ENCODE results near the gene KCNQ5.

The KCNQ5 gene

DNA sequence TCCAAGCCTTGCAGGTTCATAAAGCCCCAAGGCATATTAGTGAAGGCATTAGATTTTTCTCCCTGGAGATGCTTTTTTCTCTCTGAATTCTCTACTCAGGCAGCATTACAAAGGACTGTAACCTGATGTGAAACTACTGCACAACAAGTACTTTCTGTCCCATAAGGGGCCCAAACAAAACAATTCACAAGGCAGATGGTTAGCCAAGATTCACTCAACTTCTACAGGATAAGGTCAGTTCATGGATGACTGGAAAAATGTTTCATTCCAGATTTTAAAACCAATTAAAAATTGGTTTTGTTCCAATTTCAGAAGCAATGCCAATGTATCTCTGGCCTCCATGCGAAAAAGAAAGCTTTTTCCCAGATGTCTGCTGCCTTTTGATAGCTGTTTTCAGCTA, 421.6 kb downstream of the KCNQ5 start:
- Histone ChIP-seq H3K18ac (ENCODE audit: low read length) (no peak overlapping the region), H3K27ac (ENCODE audit: low read depth, low read length) (no peak overlapping the region), H2BK12ac (ENCODE audit: low read length) (no peak overlapping the region), H3K23ac (ENCODE audit: low read length) (no peak overlapping the region), H4K91ac (ENCODE audit: low read depth, low read length) (no peak overlapping the region), H3K14ac (ENCODE audit: low read length) (no peak overlapping the region), H3K4me1 (ENCODE audit: control insufficient read depth in 1 of 2, insufficient read depth in 2 of 2, low read length in 2 of 2) (no peaks in the 10 kb centered on the region), H2AFZ (ENCODE audit: insufficient read depth, low read length, poor library complexity) (no peak overlapping the region), H3K9me3 (ENCODE audit: insufficient read depth, low read depth, low read length) (no peaks in the 10 kb centered on the region), H3K9ac (ENCODE audit: low read length) (no peak overlapping the region), H3K27me3 (ENCODE audit: insufficient read depth, low read length) (no peaks in the 10 kb centered on the region), H2BK120ac (ENCODE audit: insufficient read depth, low read length, poor library complexity) (no peak overlapping the region), H3K4me2 (ENCODE audit: low read length) (no peak overlapping the region), H3K4ac (ENCODE audit: low read depth, low read length) (no peak overlapping the region), H2BK5ac (ENCODE audit: low read depth, low read length, poor library complexity) (no peak overlapping the region), H3K79me2 (ENCODE audit: control insufficient read depth, insufficient read depth, low read length, poor library complexity) (no peaks in the 10 kb centered on the region), H3K79me1 (ENCODE audit: low read length) (no peaks in the 10 kb centered on the region), H3K36me3 (ENCODE audit: control insufficient read depth in 1 of 2, insufficient read depth in 2 of 2, low read length in 2 of 2) (no peaks in the 10 kb centered on the region), H4K8ac (ENCODE audit: low read depth, low read length) (no peak overlapping the region), H2AK5ac (ENCODE audit: low read length) (no peak overlapping the region), H4K12ac (ENCODE audit: low read depth, low read length) (no peak overlapping the region), H3K4me3 (ENCODE audit: low read depth, low read length) (no peak overlapping the region)
- no CpG with 5 or more reads among the region's 1 CpG for WGBS (ENCODE audit: extremely low coverage, insufficient coverage, insufficient read length)
- no peak for DNase-seq

GRCh38 chr6:73045609-73046008, 423.7 kb downstream of the KCNQ5 start:
- Histone ChIP-seq H3K79me1 (ENCODE audit: low read length) (no peaks in the 10 kb centered on the region), H3K27ac (ENCODE audit: low read depth, low read length) (no peak overlapping the region), H2BK12ac (ENCODE audit: low read length) (no peak overlapping the region), H4K12ac (ENCODE audit: low read depth, low read length) (no peak overlapping the region), H2BK120ac (ENCODE audit: insufficient read depth, low read length, poor library complexity) (no peak overlapping the region), H3K14ac (ENCODE audit: low read length) (no peak overlapping the region), H3K4me2 (ENCODE audit: low read length) (no peak overlapping the region), H2BK5ac (ENCODE audit: low read depth, low read length, poor library complexity) (no peak overlapping the region), H3K18ac (ENCODE audit: low read length) (no peak overlapping the region), H3K4ac (ENCODE audit: low read depth, low read length) (no peak overlapping the region), H3K9ac (ENCODE audit: low read length) (no peak overlapping the region), H2AK5ac (ENCODE audit: low read length) (no peak overlapping the region), H4K91ac (ENCODE audit: low read depth, low read length) (no peak overlapping the region), H3K27me3 (ENCODE audit: insufficient read depth, low read length) (no peaks in the 10 kb centered on the region), H3K4me3 (ENCODE audit: low read depth, low read length) (no peak overlapping the region), H4K8ac (ENCODE audit: low read depth, low read length) (no peak overlapping the region), H3K9me3 (ENCODE audit: insufficient read depth, low read depth, low read length) (no peaks in the 10 kb centered on the region), H3K4me1 (ENCODE audit: control insufficient read depth in 1 of 2, insufficient read depth in 2 of 2, low read length in 2 of 2) (no peaks in the 10 kb centered on the region), H3K79me2 (ENCODE audit: control insufficient read depth, insufficient read depth, low read length, poor library complexity) (no peaks in the 10 kb centered on the region), H2AFZ (ENCODE audit: insufficient read depth, low read length, poor library complexity) (no peak overlapping the region), H3K23ac (ENCODE audit: low read length) (no peak overlapping the region), H3K36me3 (ENCODE audit: control insufficient read depth in 1 of 2, insufficient read depth in 2 of 2, low read length in 2 of 2) (no peaks in the 10 kb centered on the region)
- no peak for DNase-seq
- no CpG with 5 or more reads among the region's 2 CpGs for WGBS (ENCODE audit: extremely low coverage, insufficient coverage, insufficient read length)

DNA sequence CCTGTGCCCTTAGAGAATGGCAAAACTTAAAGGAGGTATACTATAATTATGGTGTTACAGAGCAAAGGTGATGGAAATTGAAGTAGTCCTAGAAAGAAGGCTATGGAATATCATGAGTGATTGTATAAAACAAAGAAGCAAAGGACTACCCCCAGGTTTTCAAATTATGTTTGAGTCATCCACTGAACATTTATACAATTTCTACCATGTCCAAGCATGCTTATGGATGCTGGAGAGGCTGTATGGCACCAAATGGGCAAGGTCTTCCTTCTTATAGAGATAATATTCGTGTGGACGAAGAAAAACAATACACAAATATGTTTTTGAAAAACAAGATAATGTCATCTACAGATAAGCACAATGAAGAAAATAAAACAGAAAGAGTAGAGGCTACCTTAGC, 425.9 kb downstream of the KCNQ5 start:
- no peaks in the 10 kb centered on the region for H3K79me1 ChIP-seq (ENCODE audit: low read length)
- no peaks in the 10 kb centered on the region for H3K36me3 ChIP-seq (ENCODE audit: control insufficient read depth in 1 of 2, insufficient read depth in 2 of 2, low read length in 2 of 2)
- H2BK120ac ChIP-seq (ENCODE audit: insufficient read depth, low read length, poor library complexity), result no peak overlapping the region
- H3K14ac ChIP-seq (ENCODE audit: low read length), result no peak overlapping the region
- no peak overlapping the region for H2BK5ac ChIP-seq (ENCODE audit: low read depth, low read length, poor library complexity)
- H4K91ac ChIP-seq (ENCODE audit: low read depth, low read length), result no peak overlapping the region
- no peak overlapping the region for H3K4me3 ChIP-seq (ENCODE audit: low read depth, low read length)
- H2AFZ ChIP-seq (ENCODE audit: insufficient read depth, low read length, poor library complexity), result no peak overlapping the region
- no peak overlapping the region for H3K4me2 ChIP-seq (ENCODE audit: low read length)
- H3K4me1 ChIP-seq (ENCODE audit: control insufficient read depth in 1 of 2, insufficient read depth in 2 of 2, low read length in 2 of 2), result no peaks in the 10 kb centered on the region
- peaks cover 3% of the 10 kb centered on the region for H3K9me3 ChIP-seq (ENCODE audit: insufficient read depth, low read depth, low read length)
- no peak overlapping the region for H4K8ac ChIP-seq (ENCODE audit: low read depth, low read length)
- no CpG with 5 or more reads among the region's 2 CpGs for WGBS (ENCODE audit: extremely low coverage, insufficient coverage, insufficient read length)
- no peak overlapping the region for H3K23ac ChIP-seq (ENCODE audit: low read length)
- no peaks in the 10 kb centered on the region for H3K79me2 ChIP-seq (ENCODE audit: control insufficient read depth, insufficient read depth, low read length, poor library complexity)
- H3K4ac ChIP-seq (ENCODE audit: low read depth, low read length), result no peak overlapping the region
- no peak overlapping the region for H3K27ac ChIP-seq (ENCODE audit: low read depth, low read length)
- DNase-seq, result no peak
- no peak overlapping the region for H4K12ac ChIP-seq (ENCODE audit: low read depth, low read length)
- no peak overlapping the region for H2AK5ac ChIP-seq (ENCODE audit: low read length)
- no peak overlapping the region for H3K18ac ChIP-seq (ENCODE audit: low read length)
- no peak overlapping the region for H3K9ac ChIP-seq (ENCODE audit: low read length)
- H2BK12ac ChIP-seq (ENCODE audit: low read length), result no peak overlapping the region
- no peaks in the 10 kb centered on the region for H3K27me3 ChIP-seq (ENCODE audit: insufficient read depth, low read length)

DNA sequence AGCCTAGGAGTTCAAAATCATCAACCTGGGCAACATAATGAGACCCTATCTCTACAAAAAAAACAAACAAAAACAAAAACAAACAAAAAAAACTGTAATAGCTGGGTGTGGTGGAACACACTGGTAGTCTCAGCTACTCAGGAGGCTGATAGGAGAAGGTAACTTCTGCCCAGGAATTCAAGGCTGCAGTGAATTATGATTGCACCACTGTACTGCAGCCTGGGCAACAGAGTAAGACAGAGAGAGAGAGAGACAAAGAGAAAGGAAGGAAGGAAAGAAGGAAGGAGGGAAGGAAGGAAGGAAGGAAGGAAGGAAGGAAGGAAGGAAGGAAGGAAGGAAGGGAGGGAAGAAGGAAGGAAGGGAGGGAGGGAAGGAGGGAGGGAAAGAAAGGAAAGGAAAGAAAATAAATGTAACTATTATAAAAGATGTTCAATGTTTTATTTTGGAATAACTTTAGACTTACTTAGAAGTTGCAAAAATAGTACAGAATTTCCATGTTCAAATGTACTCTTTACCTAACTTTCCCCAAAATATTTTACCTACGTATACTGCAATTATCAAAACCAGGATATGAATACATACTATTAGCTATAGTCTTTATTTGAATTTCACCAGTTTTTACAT, 428.2 kb downstream of the KCNQ5 start:
- Histone ChIP-seq H2BK12ac (ENCODE audit: low read length) (no peak overlapping the region), H2BK5ac (ENCODE audit: low read depth, low read length, poor library complexity) (no peak overlapping the region), H2AK5ac (ENCODE audit: low read length) (no peak overlapping the region), H3K4ac (ENCODE audit: low read depth, low read length) (no peak overlapping the region), H4K12ac (ENCODE audit: low read depth, low read length) (no peak overlapping the region), H2BK120ac (ENCODE audit: insufficient read depth, low read length, poor library complexity) (no peak overlapping the region), H2AFZ (ENCODE audit: insufficient read depth, low read length, poor library complexity) (no peak overlapping the region), H3K18ac (ENCODE audit: low read length) (no peak overlapping the region), H3K79me1 (ENCODE audit: low read length) (no peaks in the 10 kb centered on the region), H3K4me2 (ENCODE audit: low read length) (no peak overlapping the region), H3K27me3 (ENCODE audit: insufficient read depth, low read length) (no peaks in the 10 kb centered on the region), H4K91ac (ENCODE audit: low read depth, low read length) (no peak overlapping the region), H3K79me2 (ENCODE audit: control insufficient read depth, insufficient read depth, low read length, poor library complexity) (no peaks in the 10 kb centered on the region), H3K27ac (ENCODE audit: low read depth, low read length) (no peak overlapping the region), H3K9me3 (ENCODE audit: insufficient read depth, low read depth, low read length) (peaks cover 3% of the 10 kb centered on the region), H3K23ac (ENCODE audit: low read length) (no peak overlapping the region), H3K9ac (ENCODE audit: low read length) (no peak overlapping the region), H4K8ac (ENCODE audit: low read depth, low read length) (no peak overlapping the region), H3K36me3 (ENCODE audit: control insufficient read depth in 1 of 2, insufficient read depth in 2 of 2, low read length in 2 of 2) (no peaks in the 10 kb centered on the region), H3K4me3 (ENCODE audit: low read depth, low read length) (no peak overlapping the region), H3K14ac (ENCODE audit: low read length) (no peak overlapping the region), H3K4me1 (ENCODE audit: control insufficient read depth in 1 of 2, insufficient read depth in 2 of 2, low read length in 2 of 2) (no peaks in the 10 kb centered on the region)
- WGBS (ENCODE audit: extremely low coverage, insufficient coverage, insufficient read length), result no CpG with 5 or more reads among the region's 1 CpG
- no peak for DNase-seq
